Left cardiac atrium (tissue), 4 donors: ENCODE measurements around the gene MICA. TPM values are rescaled to one million over a fixed set of nuclear protein-coding genes. Genes with fewer than 3 reads are reported as not detected.
"Not testable (repeated sequence)": the region's sequence is repeated elsewhere in the genome, so short reads cannot be mapped to it uniquely, and the experiment has no call there.

Source experiments
- ATAC-seq, 2 donors: fragments of 200-7000 bp; cut with Tn5 transposase; one replicate each; pipeline ENCODE4 v1.9.1; 2020; ENCODE audit warnings: mild to moderate bottlenecking in 2 of 2, moderate library complexity in 2 of 2
- DNase-seq: peaks from one replicate; pipeline ENCODE4 v3.0.0-alpha.2; 2020
- intact Hi-C, 2 donors: fragments of 100-400 bp; cut with DNase I; formaldehyde crosslinking; loops; one replicate each; pipeline versions ENCODE4 v1.14.1 to v1.15.1; 2022 to 2023
- long read RNA-seq: library from polyadenylated mRNA; unstranded; transcript quantifications from one replicate; pipeline ENCODE4 v2.0.0, GENCODE V29; 2021
- total RNA-seq, 2 donors: library from RNA; stranded (reverse); fragmentation: NEBNext Ultra II Directional; extraction: Animal tissue kit (Norgen Biotek cat#: 25700); gene quantifications; one replicate each; pipeline ENCODE4 v1.2.1, GENCODE V29; 2021
- donor health status: DM: no; HTN: yes; CAD: no.
- donor health status: DM: no; HTN: yes; CAD: no; lungs with severe emphysema.
- donor health status: DM: yes; HTN: yes; CAD: no.
- donor health status: Dilated cardiomyopathy.

The MICA gene
- 10 to 100 TPM; 10.0 to 11.3 TPM for total RNA-seq
- long read RNA-seq, partial matches to known transcripts: 0 of 3 reads
- long read RNA-seq, other reads (novel, unspliced or antisense): 1 of 3 reads

GRCh38 chr6:31403283-31404060 is at the start of gene MICA:
Gene MICA (plus strand): TSS chr6:31403595. CDS start chr6:31403633, 38 bp downstream.
- intact Hi-C loops: no loop called here

GRCh38 chr6:31354158-31354863 is 49.1 kb upstream of the MICA start:
- ATAC-seq: no peak
- intact Hi-C loops: loop anchor here (5.0 kb wide), 2 partner anchors 77 to 87 kb away; no protein-coding TSS in a partner anchor
- no peak for DNase-seq

More at GRCh38 chr6:31403283-31404060, at the start of gene MICA:
- DNase-seq: peak; percentile 92
- ATAC-seq: peak; percentile 74 to 77

DNA sequence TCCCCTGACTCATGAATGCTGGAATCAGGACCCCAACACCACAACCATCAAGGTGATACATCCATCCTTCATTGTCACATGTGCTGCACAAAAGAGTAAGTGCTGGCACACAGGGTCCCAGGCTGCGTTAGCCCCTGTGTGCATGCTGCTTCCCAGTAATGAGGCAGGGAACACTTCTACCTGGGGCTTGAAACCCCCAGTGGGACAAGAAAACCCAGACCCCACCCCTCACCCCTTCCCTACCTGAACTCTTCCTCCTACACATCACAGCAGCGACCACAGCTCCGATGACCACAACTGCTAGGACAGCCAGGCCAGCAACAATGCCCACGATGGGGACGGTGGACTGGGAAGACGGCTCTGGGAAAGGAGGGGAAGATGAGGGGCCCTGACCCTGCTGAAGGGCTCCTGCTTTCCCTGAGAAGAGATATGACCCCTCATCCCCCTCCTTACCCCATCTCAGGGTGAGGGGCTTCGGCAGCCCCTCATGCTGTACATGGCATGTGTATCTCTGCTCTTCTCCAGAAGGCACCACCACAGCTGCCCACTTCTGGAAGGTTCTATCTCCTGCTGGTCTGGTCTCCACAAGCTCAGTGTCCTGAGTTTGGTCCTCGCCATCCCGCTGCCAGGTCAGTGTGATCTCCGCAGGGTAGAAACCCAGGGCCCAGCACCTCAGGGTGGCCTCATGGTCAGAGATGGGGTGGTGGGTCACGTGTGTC is 48.4 kb upstream of the MICA start:
- ATAC-seq (no peak), DNase-seq (no peak)
- intact Hi-C loops: loop anchor here (5.0 kb wide), 2 partner anchors 78 to 88 kb away; no protein-coding TSS in a partner anchor

DNA sequence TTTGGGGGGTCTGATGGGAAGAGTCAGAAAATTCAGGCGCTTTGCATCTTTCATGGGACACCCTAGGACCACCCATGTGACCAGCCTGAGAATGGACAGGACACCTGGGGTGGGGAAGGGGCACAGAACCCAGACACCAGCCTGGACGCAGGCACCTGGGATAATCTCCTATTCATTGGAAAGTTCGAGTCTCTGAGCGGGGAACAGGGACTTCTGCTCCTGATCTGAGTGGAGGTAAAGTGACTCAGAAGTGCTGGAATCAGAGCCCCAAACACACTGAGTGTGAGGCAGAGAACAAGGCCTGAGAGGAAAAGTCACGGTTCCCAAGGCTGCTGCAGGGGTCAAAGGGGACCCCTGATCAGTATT is 47.8 kb upstream of the MICA start:
- no peak for ATAC-seq
- DNase-seq: no peak
- intact Hi-C loops: no loop called here

GRCh38 chr6:31356216-31356945 is 47.0 kb upstream of the MICA start:
- intact Hi-C loops: no loop called here
- DNase-seq (peak; percentile 52), ATAC-seq (peak; percentile 62 to 64)

GRCh38 chr6:31356946-31357466 is 46.4 kb upstream of the MICA start, which contains the start of gene HLA-B:
Gene HLA-B (minus strand): TSS chr6:31357179. CDS start chr6:31357158, 21 bp downstream.
- intact Hi-C loops: no loop called here

DNA sequence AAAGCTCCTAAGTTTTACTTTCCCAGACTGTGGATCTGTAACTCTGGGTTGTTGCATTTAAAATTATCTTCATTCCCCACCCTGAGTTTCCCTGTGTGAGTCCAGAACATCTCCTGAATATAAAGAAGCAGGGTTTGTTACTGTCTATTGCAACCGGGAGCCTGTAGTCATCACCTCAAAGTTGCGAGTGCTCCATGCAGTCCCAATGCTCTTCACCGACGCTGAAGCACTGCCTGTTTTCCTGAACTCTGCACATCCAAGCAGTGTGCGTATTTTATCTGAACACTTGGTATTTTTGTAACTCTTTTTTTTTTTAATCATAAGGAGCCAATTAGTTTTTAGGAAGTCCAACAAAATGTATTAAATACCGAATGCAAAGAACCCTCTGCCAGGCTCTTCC is 45.5 kb upstream of the MICA start:
- ATAC-seq (no peak), DNase-seq (no peak)
- intact Hi-C loops: no loop called here

More at GRCh38 chr6:31356946-31357466, 46.4 kb upstream of the MICA start, which contains the start of gene HLA-B:
- DNase-seq (peak; percentile 93), ATAC-seq (peak; percentile 97)

DNA sequence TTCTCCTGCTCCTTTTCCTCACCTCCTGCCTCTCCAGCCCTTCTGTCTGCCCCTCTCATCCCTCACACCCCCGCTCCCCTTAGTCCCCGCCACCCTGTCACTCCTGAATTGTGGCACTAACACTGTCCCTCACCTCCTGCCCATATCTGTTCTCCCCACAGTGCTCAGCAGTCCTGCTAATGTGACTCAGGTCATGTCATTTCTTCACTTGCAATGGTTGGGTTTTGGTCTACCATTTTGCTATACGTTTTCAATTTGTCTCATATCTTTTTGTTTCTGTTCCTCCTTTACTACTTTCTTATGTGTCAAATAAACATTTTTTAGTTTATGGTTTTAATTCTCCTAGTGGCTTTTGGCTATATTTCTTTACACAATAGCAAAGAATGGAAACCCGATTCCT is 45.1 kb upstream of the MICA start:
- intact Hi-C loops: no loop called here
- DNase-seq (no peak), ATAC-seq (no peak)

DNA sequence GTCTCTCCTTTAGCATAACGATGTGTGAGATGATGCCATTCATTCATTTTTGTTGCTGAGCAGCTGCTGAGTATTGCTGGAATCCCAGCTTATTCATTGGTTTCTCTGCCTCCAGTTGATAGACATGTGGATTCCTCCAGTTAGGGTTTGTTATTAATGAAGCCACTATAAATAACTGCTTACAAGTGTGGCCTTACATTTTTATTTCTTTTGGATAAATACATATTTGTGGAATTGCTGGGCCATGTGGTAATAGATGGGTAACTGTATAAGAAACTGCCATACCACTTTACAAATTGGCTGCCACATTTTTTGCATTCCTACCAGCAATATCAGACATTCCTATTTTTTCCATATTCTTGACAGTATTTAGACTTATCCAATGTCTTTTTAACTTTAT is 43.8 kb upstream of the MICA start:
- DNase-seq (no peak), ATAC-seq (no peak)
- intact Hi-C loops: no loop called here

DNA sequence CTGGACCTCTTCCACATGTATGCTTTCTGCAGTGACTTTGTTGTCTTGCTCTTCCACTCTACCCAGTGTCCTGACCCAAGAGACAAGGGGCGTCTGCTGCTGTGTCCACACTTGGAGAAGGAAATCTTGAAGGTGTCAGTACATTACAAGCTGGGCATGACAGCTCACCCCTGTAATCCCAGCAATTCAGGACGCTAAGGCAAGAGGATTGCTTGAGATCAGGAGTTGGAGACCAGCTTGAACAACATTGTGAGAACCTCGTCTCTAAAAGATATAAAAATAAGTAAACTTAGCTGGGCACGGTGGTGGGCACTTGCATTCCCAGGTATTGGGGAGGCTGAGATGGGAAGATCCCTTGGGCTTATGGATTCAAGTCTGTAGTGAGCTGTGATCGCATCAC is 40.6 kb upstream of the MICA start:
- DNase-seq (no peak), ATAC-seq (no peak)
- intact Hi-C loops: no loop called here

GRCh38 chr6:31363811-31364210 is 39.6 kb upstream of the MICA start:
- DNase-seq: no peak
- intact Hi-C loops: no loop called here
- ATAC-seq: no peak

DNA sequence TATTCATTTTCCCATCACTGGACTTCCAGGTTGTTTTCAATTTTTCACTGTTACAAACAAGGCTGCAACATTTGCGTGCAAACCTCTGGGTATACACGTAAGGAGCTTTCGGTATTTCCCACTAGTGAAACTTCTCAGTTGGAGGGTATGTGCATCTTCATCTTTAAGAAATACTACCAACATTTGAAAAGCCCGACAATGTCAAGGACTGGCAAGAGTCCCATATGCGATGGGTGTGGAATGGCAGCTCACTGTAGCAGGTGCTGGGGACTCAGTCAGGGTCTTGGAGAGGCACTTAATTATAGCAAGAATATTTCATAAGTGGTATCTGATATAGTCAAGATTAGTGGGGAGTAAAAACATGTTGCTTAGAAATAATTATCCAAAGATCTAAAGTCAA is 37.5 kb upstream of the MICA start:
- intact Hi-C loops: loop anchor here (5.0 kb wide), 2 partner anchors 169 to 229 kb away; partner anchors contain the start of gene PSORS1C2 (in 2 of the 2)

GRCh38 chr6:31366693-31367470 is 36.5 kb upstream of the MICA start:
- DNase-seq (peak; percentile 88), ATAC-seq (peak; percentile 100)
- intact Hi-C loops: loop anchor here (1.0 to 5.0 kb wide), 3 partner anchors 170 to 230 kb away; partner anchors contain the start of gene PSORS1C2 (in 2 of the 2)

More for the DNA sequence above, 37.5 kb upstream of the MICA start:
- no peak for DNase-seq
- ATAC-seq: no peak

DNA sequence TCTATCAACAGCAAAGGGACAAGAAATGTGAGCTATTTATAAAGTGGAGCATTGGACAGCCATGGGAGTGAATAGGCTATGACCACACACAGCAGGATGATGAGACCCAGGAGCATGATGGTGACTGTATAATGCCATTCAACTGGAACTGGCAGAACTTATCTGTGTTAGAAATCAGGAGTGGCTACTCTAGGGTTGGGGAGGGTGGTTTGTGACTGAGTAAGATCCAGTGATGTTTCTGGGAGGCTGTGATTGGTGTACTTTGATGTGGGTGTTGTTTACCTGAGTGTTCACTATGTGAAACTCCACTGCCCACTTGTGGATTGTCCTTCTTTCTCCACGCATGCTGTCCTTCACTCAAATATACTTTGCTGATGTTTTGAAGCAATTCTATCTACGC is 34.9 kb upstream of the MICA start:
- DNase-seq: no peak
- intact Hi-C loops: loop anchor here (5.0 kb wide), 2 partner anchors 171 to 231 kb away; partner anchors contain the start of gene PSORS1C2 (in 2 of the 2)
- no peak for ATAC-seq

DNA sequence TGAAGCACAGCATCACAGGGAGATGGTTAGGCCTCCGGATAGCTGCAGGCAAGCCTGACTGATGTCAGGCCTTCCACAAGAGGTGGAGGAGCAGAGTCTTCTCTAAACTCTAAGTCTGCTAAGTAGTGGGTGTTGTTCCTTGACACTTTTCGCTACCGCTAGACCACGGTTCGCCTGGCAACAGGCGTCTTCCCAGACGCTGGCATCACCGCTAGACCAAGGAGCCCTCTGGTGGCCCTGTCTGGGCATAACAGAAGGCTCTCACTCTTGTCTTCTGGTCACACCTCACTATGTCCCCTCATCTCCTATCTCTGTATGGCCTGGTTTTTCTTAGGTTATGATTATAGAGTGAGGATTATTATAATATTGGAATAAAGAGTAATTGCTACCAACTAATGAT is 29.3 kb upstream of the MICA start:
- ATAC-seq, intact Hi-C loops, DNase-seq: not testable (repeated sequence)

- intact Hi-C loops: no loop called here
- no peak for DNase-seq
- no peak for ATAC-seq
Measured at GRCh38 chr6:31375699-31376098, 27.7 kb upstream of the MICA start.

DNA sequence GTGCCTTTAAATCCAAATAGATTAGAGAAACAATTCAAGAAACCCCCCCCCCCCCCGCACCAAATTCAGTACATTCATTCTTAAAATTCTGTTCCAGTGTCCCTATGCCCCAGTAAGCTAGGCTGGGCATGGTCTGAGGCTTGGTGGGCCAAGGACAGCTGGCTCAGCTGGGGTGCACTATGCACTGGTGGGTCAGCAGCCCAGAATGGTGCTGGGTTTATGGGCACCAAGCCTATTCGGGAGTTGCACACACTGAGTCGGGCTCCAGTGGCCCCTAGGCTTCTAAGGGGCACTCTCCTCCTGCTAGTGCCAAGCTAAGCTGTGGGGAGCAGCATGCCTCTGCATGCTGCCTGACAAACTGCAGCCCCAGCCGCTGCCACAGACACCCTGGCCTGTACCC is 26.4 kb upstream of the MICA start:
- ATAC-seq (peak in 1 of 2 donors; percentile 87), DNase-seq (no peak)
- intact Hi-C loops: no loop called here
